22Rv1 (cell line): ENCODE measurements around the gene R3HCC1L.

Experiments used
- ZFX ChIP-seq: fragments of 450-650 bp; IDR thresholded peaks from 2 replicates; pipeline ENCODE4 v1.6.1; 2017; ENCODE audit warnings: antibody characterized with exemption, borderline replicate concordance
- TF ChIP-seq, protein P1 (sequence below): fragments of 450-650 bp; IDR thresholded peaks from 2 replicates; pipeline ENCODE4 v1.5.1; 2017; ENCODE audit warnings: mild to moderate bottlenecking

DNA sequence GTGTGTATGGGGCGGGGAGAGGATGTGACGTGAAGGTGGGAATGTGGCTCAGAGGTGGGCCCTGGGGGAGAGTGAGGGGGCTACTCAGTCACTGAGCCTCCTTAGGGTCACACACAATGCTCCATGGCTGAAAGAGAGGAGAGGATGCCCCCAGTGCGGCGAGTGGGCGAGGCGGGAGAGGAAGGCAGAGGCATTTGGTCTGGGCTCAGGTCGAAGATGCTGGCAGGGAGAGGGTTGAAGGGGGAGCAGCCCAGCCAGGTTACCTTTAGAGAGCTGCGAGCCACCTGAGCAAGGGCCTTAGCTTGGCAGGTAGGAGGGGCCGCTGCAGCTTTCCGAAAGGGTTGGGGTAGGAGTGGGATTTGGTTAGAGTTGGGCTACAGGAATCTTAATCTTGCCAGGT lies 138.2 kb downstream of the R3HCC1L start:
- TF ChIP-seq, protein P1, sequence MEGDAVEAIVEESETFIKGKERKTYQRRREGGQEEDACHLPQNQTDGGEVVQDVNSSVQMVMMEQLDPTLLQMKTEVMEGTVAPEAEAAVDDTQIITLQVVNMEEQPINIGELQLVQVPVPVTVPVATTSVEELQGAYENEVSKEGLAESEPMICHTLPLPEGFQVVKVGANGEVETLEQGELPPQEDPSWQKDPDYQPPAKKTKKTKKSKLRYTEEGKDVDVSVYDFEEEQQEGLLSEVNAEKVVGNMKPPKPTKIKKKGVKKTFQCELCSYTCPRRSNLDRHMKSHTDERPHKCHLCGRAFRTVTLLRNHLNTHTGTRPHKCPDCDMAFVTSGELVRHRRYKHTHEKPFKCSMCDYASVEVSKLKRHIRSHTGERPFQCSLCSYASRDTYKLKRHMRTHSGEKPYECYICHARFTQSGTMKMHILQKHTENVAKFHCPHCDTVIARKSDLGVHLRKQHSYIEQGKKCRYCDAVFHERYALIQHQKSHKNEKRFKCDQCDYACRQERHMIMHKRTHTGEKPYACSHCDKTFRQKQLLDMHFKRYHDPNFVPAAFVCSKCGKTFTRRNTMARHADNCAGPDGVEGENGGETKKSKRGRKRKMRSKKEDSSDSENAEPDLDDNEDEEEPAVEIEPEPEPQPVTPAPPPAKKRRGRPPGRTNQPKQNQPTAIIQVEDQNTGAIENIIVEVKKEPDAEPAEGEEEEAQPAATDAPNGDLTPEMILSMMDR: no peak
- no peak for TF ChIP-seq ZFX
